Measurements from ENCODE around the gene BOLA1.
"Not testable (repeated sequence)": the region's sequence is repeated elsewhere in the genome, so short reads cannot be mapped to it uniquely, and the experiment has no call there.

- TF ChIP-seq POLR2A (IDR thresholded peaks at IDR 0.05; ENCODE audit: low read length); GATA1 (IDR thresholded peaks at IDR 0.05; ENCODE audit: low read depth, low read length): not testable (repeated sequence)
Observed at GRCh38 chr1:149873060-149873459, 26.3 kb upstream of the BOLA1 start.

Data from erythroblast (primary cell).